Heart left ventricle (tissue), 13 donors: ENCODE results near the gene EPHA6.

Experiments used
- POLR2A ChIP-seq, 2 donors: fragments of 450-650 bp; IDR thresholded peaks; one replicate each; pipeline ENCODE4 v1.6.1; 2017; ENCODE audit warnings: antibody characterized with exemption in 2 of 2, mild to moderate bottlenecking in 2 of 2, moderate library complexity in 2 of 2
- TF ChIP-seq, protein P1 (sequence below), 12 donors: fragments of 200-600 bp; sonication (generic) in 4 of 12; IDR thresholded peaks; one replicate each; pipeline versions ENCODE4 v1.5.0 to v1.8.0; 2018 to 2022; ENCODE audit warnings: antibody characterized with exemption in 12 of 12, mild to moderate bottlenecking in 5 of 12
- donor health status: ischemic (EF 13 %, LVEDD 7.1; RV severe dilation, severe dysfunction).
- donor health status: DM: no; HTN: yes; CAD: no.
- donor health status: DM: no; HTN: no; CAD: no.
- donor health status: ischemic (EF 25% LVEDD 6.9; RV normal size, moderate dysfunction).
- donor health status: ischemic (EF 25% LVEDD 5.7; RV mildly dilated, moderate dysfunction).
- donor health status: ischemic (EF 35%, LVEDD 5.7; RV mildly dilated, moderate dysfunction).
- donor health status: nonischemic (EF 11% LVEDD 7.7; RV severe dilation, severe dysfunction).
- donor health status: DM: yes; HTN: yes; CAD: no.
- donor health status: PGD.
- donor health status: ischemic (EF 29% LVEDD 5.4; RV normal size, mild dysfunction).
- donor health status: nonischemic (EF 23%, LVEDD 6.1; RV moderate dilation, normal function).

- TF ChIP-seq, protein P1, sequence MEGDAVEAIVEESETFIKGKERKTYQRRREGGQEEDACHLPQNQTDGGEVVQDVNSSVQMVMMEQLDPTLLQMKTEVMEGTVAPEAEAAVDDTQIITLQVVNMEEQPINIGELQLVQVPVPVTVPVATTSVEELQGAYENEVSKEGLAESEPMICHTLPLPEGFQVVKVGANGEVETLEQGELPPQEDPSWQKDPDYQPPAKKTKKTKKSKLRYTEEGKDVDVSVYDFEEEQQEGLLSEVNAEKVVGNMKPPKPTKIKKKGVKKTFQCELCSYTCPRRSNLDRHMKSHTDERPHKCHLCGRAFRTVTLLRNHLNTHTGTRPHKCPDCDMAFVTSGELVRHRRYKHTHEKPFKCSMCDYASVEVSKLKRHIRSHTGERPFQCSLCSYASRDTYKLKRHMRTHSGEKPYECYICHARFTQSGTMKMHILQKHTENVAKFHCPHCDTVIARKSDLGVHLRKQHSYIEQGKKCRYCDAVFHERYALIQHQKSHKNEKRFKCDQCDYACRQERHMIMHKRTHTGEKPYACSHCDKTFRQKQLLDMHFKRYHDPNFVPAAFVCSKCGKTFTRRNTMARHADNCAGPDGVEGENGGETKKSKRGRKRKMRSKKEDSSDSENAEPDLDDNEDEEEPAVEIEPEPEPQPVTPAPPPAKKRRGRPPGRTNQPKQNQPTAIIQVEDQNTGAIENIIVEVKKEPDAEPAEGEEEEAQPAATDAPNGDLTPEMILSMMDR (IDR thresholded peaks at IDR 0.05): no peak
- no peak for TF ChIP-seq POLR2A (IDR thresholded peaks at IDR 0.05)
These were observed 373.4 kb downstream of the EPHA6 start for GRCh38 chr3:97187771-97188170.
